GM19463 (cell line): ENCODE data around the gene RACGAP1.

ENCODE experiments used
- ATAC-seq: cut with Tn5 transposase; IDR thresholded peaks from one replicate; pipeline ENCODE4 v1.9.1; 2021; ENCODE audit warnings: mild to moderate bottlenecking, moderate library complexity; ENCODE audit not compliant: unreplicated experiment

RACGAP1 gene

GRCh38 chr12:50057000-50057841 lies 31.9 kb upstream of the RACGAP1 start, which contains the start of gene ASIC1:
TSS of gene ASIC1 (plus strand) at chr12:50057596. CDS start at chr12:50058767, 1,171 bp downstream.
- ATAC-seq, result no peak

GRCh38 chr12:50056639-50056976 lies 31.3 kb upstream of the RACGAP1 start:
- ATAC-seq, result no peak

GRCh38 chr12:50055831-50056638 lies 30.7 kb upstream of the RACGAP1 start:
- ATAC-seq, result peak; percentile 50

GRCh38 chr12:50053583-50053982 lies 28.3 kb upstream of the RACGAP1 start:
- no peak for ATAC-seq

- no peak for ATAC-seq
Observed at GRCh38 chr12:50052964-50053363, 27.7 kb upstream of the RACGAP1 start.

- no peak for ATAC-seq
Observed at GRCh38 chr12:50052544-50052943, 27.2 kb upstream of the RACGAP1 start.

GRCh38 chr12:50051101-50051806 lies 26.0 kb upstream of the RACGAP1 start:
- ATAC-seq, result no peak

GRCh38 chr12:50050410-50051098 lies 25.3 kb upstream of the RACGAP1 start:
- no peak for ATAC-seq

- ATAC-seq, result no peak
Observed at GRCh38 chr12:50050119-50050385, 24.8 kb upstream of the RACGAP1 start.

GRCh38 chr12:50049254-50050118 lies 24.2 kb upstream of the RACGAP1 start:
- no peak for ATAC-seq

GRCh38 chr12:50047693-50048250 lies 22.5 kb upstream of the RACGAP1 start:
- ATAC-seq, result no peak

- no peak for ATAC-seq
Observed at GRCh38 chr12:50043854-50044253, 18.6 kb upstream of the RACGAP1 start.

- no peak for ATAC-seq
Observed at GRCh38 chr12:50043308-50043707, 18.0 kb upstream of the RACGAP1 start.

GRCh38 chr12:50042693-50043092 lies 17.4 kb upstream of the RACGAP1 start:
- no peak for ATAC-seq

- no peak for ATAC-seq
Observed at GRCh38 chr12:50041962-50042361, 16.7 kb upstream of the RACGAP1 start.

- ATAC-seq, result no peak
Observed at GRCh38 chr12:50041062-50041860, 16.0 kb upstream of the RACGAP1 start.

- ATAC-seq, result no peak
Observed at GRCh38 chr12:50040657-50041056, 15.4 kb upstream of the RACGAP1 start.

GRCh38 chr12:50039151-50039835 lies 14.0 kb upstream of the RACGAP1 start:
- ATAC-seq, result no peak
